H1 (cell line): ENCODE results near the gene MICU2. TPM values are rescaled to one million over a fixed set of nuclear protein-coding genes. Genes with fewer than 3 reads are reported as not detected.

ENCODE experiments used
- CTCF ChIA-PET: fragments of 300-600 bp; sonication (Branson Sonifier 250); formaldehyde crosslinking; loops from one replicate; lab custom pipeline; 2021; ENCODE audit not compliant: partially characterized antibody; lab: Charles Lee
- POLR2A ChIA-PET: fragments of 300-600 bp; sonication (Branson Sonifier 250); formaldehyde crosslinking; loops from one replicate; lab custom pipeline; 2021; ENCODE audit warnings: inconsistent platforms; ENCODE audit not compliant: partially characterized antibody; lab: Charles Lee
- DNase-seq, 2 experiments: peaks; one replicate each; pipeline versions ENCODE4 v3.0.0 to v3.0.0-alpha.2; 2010 to 2022; ENCODE audit warnings: low spot score in 2 of 2, low read depth in 1 of 2, mixed read lengths in 1 of 2
- FAIRE-seq: peaks from 2 replicates; lab custom pipeline; 2011; peaks lifted over from hg19 to GRCh38; lab: Jason Lieb, UNC
- H2AFZ ChIP-seq: 2 replicates; pipeline ENCODE4 v1.8.1; 2012; ENCODE audit warnings: low read length, inconsistent platforms
- H2AK5ac ChIP-seq: 2 replicates; pipeline ENCODE4 v1.6.1; 2013; ENCODE audit warnings: low read depth, low read length
- H2BK120ac ChIP-seq: replicated peaks from 2 replicates; pipeline ENCODE3; 2013; ENCODE audit warnings: low read depth, low read length, inconsistent platforms
- H2BK12ac ChIP-seq: 2 replicates; pipeline ENCODE4 v1.6.1; 2013; ENCODE audit warnings: low read depth, low read length
- H2BK15ac ChIP-seq: 2 replicates; pipeline ENCODE4 v1.6.1; 2013; ENCODE audit warnings: low read length
- H2BK20ac ChIP-seq: 2 replicates; pipeline ENCODE4 v1.6.1; 2013; ENCODE audit warnings: low read length
- H2BK5ac ChIP-seq: 2 replicates; pipeline ENCODE4 v1.6.1; 2013; ENCODE audit warnings: low read depth, low read length
- H3K14ac ChIP-seq: 2 replicates; pipeline ENCODE4 v1.6.1; 2013; ENCODE audit warnings: inconsistent platforms; ENCODE audit not compliant: insufficient read length
- H3K18ac ChIP-seq: 2 replicates; pipeline ENCODE4 v1.6.1; 2013; ENCODE audit warnings: low read length; ENCODE audit errors: extremely low read depth
- H3K23ac ChIP-seq: 2 replicates; pipeline ENCODE4 v1.6.1; 2013; ENCODE audit warnings: inconsistent platforms; ENCODE audit not compliant: insufficient read length
- H3K23me2 ChIP-seq: 2 replicates; pipeline ENCODE4 v1.6.1; 2013; ENCODE audit warnings: low read depth, low read length
- H3K27ac ChIP-seq: 2 replicates; pipeline ENCODE4 v1.6.1; 2011; ENCODE audit warnings: low read depth, low read length, inconsistent platforms
- H3K27me3 ChIP-seq, 4 experiments: replicated peaks in 1 of 4; 1 replicate in 1 of 4; 2 replicates in 3 of 4; pipeline versions ENCODE4 v1.6.1 to v1.8.1; 2011 to 2013; ENCODE audit warnings: low read length in 3 of 4, mild to moderate bottlenecking in 3 of 4, inconsistent platforms in 2 of 4, mixed read lengths in 2 of 4, moderate library complexity in 1 of 4; ENCODE audit not compliant: control insufficient read depth in 3 of 4, insufficient read depth in 3 of 4; ENCODE audit errors: extremely low read depth in 1 of 4
- H3K36me3 ChIP-seq, 4 experiments: 2 replicates each; pipeline versions ENCODE4 v1.6.1 to v1.8.1; 2011 to 2013; ENCODE audit warnings: mild to moderate bottlenecking in 4 of 4, low read length in 3 of 4, moderate library complexity in 2 of 4, control low read depth in 1 of 4, inconsistent platforms in 1 of 4; ENCODE audit not compliant: insufficient read depth in 4 of 4, control insufficient read depth in 2 of 4
- H3K4ac ChIP-seq: replicated peaks from 2 replicates; pipeline ENCODE3; 2013; ENCODE audit warnings: low read length, low read depth, mixed read lengths, inconsistent platforms; ENCODE audit not compliant: insufficient read length
- H3K4me1 ChIP-seq, 4 experiments: replicated peaks in 1 of 4; 1 replicate in 1 of 4; 2 replicates in 3 of 4; pipeline versions ENCODE4 v1.6.1 to v1.8.1; 2011 to 2013; ENCODE audit warnings: low read length in 3 of 4, inconsistent platforms in 2 of 4, mixed read lengths in 1 of 4; ENCODE audit not compliant: insufficient read depth in 4 of 4, control insufficient read depth in 3 of 4
- H3K4me2 ChIP-seq, 2 experiments: 2 replicates each; pipeline versions ENCODE4 v1.6.1 to v1.8.1; 2011 to 2013; ENCODE audit warnings: low read depth in 2 of 2, low read length in 2 of 2, control low read depth in 1 of 2, inconsistent platforms in 1 of 2, mild to moderate bottlenecking in 1 of 2; ENCODE audit not compliant: insufficient read depth in 1 of 2
- H3K4me3 ChIP-seq, 4 experiments: fragments of 200-600, 300-600 bp in 1 of 4; sonication (generic), shearing (Covaris generic), sonication (Bioruptor Twin) in 1 of 4; 2 replicates each; pipeline versions ENCODE4 v1.5.1 to v1.8.1; 2011 to 2016; ENCODE audit warnings: low read length in 4 of 4, low read depth in 3 of 4, control low read depth in 2 of 4, inconsistent platforms in 2 of 4, mild to moderate bottlenecking in 2 of 4, mixed read lengths in 1 of 4, moderate library complexity in 1 of 4; ENCODE audit not compliant: insufficient read depth in 2 of 4; ENCODE audit errors: extremely low read depth in 1 of 4
- H3K56ac ChIP-seq: replicated peaks from 2 replicates; pipeline ENCODE3; 2013; ENCODE audit warnings: low read depth, mild to moderate bottlenecking, mixed read lengths, low read length, inconsistent platforms; ENCODE audit not compliant: insufficient read length
- H3K79me1 ChIP-seq: 2 replicates; pipeline ENCODE4 v1.6.1; 2013; ENCODE audit warnings: low read depth, low read length, control low read depth
- H3K79me2 ChIP-seq, 2 experiments: 2 replicates each; pipeline versions ENCODE4 v1.6.1 to v1.8.1; 2012 to 2013; ENCODE audit warnings: low read length in 2 of 2, mild to moderate bottlenecking in 2 of 2, inconsistent platforms in 1 of 2; ENCODE audit not compliant: insufficient read depth in 2 of 2, control insufficient read depth in 1 of 2
- H3K9ac ChIP-seq, 4 experiments: replicated peaks in 1 of 4; 1 replicate in 1 of 4; 2 replicates in 3 of 4; pipeline versions ENCODE4 v1.6.1 to v1.8.1; 2011 to 2013; ENCODE audit warnings: low read depth in 3 of 4, low read length in 3 of 4, control low read depth in 2 of 4, mild to moderate bottlenecking in 2 of 4, moderate library complexity in 2 of 4, inconsistent platforms in 1 of 4; ENCODE audit errors: extremely low read depth in 1 of 4
- H3K9me3 ChIP-seq, 2 experiments: 2 replicates each; pipeline versions ENCODE4 v1.6.1 to v1.8.1; 2012 to 2013; ENCODE audit warnings: mild to moderate bottlenecking in 2 of 2, moderate library complexity in 2 of 2, control low read depth in 1 of 2, inconsistent platforms in 1 of 2, low read depth in 1 of 2, low read length in 1 of 2, mixed read lengths in 1 of 2; ENCODE audit not compliant: insufficient read depth in 2 of 2
- H4K20me1 ChIP-seq, 2 experiments: replicated peaks in 1 of 2; 2 replicates each; pipeline versions ENCODE3 to v1.8.1; 2011 to 2013; ENCODE audit warnings: inconsistent platforms in 2 of 2, low read length in 2 of 2, mild to moderate bottlenecking in 1 of 2; ENCODE audit not compliant: insufficient read depth in 2 of 2, control insufficient read depth in 1 of 2
- H4K5ac ChIP-seq: 2 replicates; pipeline ENCODE4 v1.6.1; 2013; ENCODE audit warnings: low read length, low read depth, mixed read lengths, inconsistent platforms; ENCODE audit not compliant: insufficient read length
- H4K8ac ChIP-seq: 2 replicates; pipeline ENCODE4 v1.8.0; 2013; ENCODE audit warnings: mild to moderate bottlenecking, moderate library complexity, low read length, inconsistent platforms; ENCODE audit not compliant: insufficient read depth; ENCODE audit errors: extremely low read depth
- H4K91ac ChIP-seq: replicated peaks from 2 replicates; pipeline ENCODE3; 2013; ENCODE audit warnings: low read length, mixed read lengths, inconsistent platforms; ENCODE audit not compliant: insufficient read length
- BRCA1 ChIP-seq: IDR thresholded peaks from 2 replicates; pipeline ENCODE4 v1.6.1; 2012; ENCODE audit warnings: low read depth, low read length, improper control_type of control experiment
- CHD1 ChIP-seq: IDR thresholded peaks from 2 replicates; pipeline ENCODE4 v1.6.1; 2012; ENCODE audit warnings: low read depth, low read length, improper control_type of control experiment
- EZH2 ChIP-seq: fragments of 200-600 bp; sonication (generic); IDR thresholded peaks from 2 replicates; pipeline ENCODE4 v1.7.1; 2012; ENCODE audit warnings: low read depth, mild to moderate bottlenecking, moderate library complexity, low read length, inconsistent platforms; ENCODE audit not compliant: severe bottlenecking
- NANOG ChIP-seq: IDR thresholded peaks from 2 replicates; pipeline ENCODE4 v1.6.1; 2011; ENCODE audit warnings: low read length, low read depth, mild to moderate bottlenecking, inconsistent platforms; ENCODE audit not compliant: insufficient read depth, poor library complexity, severe bottlenecking
- POLR2A ChIP-seq, 2 experiments: IDR thresholded peaks; 1 replicate in 1 of 2; 2 replicates in 1 of 2; pipeline ENCODE4 v1.6.1; 2011; ENCODE audit warnings: low read depth in 2 of 2, low read length in 2 of 2, mild to moderate bottlenecking in 2 of 2; ENCODE audit errors: control extremely low read depth in 1 of 2
- TBP ChIP-seq: IDR thresholded peaks from 2 replicates; pipeline ENCODE4 v1.6.1; 2011; ENCODE audit warnings: low read depth, low read length, improper control_type of control experiment
- TCF12 ChIP-seq: IDR thresholded peaks from 2 replicates; pipeline ENCODE4 v1.6.1; 2011; ENCODE audit warnings: low read depth, mild to moderate bottlenecking, low read length
- TEAD4 ChIP-seq: IDR thresholded peaks from 2 replicates; pipeline ENCODE4 v1.6.1; 2012; ENCODE audit warnings: low read depth, low read length, inconsistent platforms, mixed read lengths
- ZNF274 ChIP-seq: IDR thresholded peaks from 2 replicates; pipeline ENCODE4 v1.7.0; 2012; ENCODE audit warnings: low read length, borderline replicate concordance; ENCODE audit errors: extremely low read depth
- WGBS, 2 experiments: shearing (Covaris generic) in 1 of 2; methylation state at CpG; one replicate each; pipeline versions ENCODE4 v1.1.6 to v1.1.7; 2013 to 2015; ENCODE audit warnings: low lambda C conversion rate in 2 of 2, mixed read lengths in 2 of 2, inconsistent platforms in 1 of 2, low coverage in 1 of 2, missing lambda C conversion rate in 1 of 2; ENCODE audit not compliant: insufficient replicate concordance in 2 of 2, insufficient coverage in 1 of 2, insufficient read length in 1 of 2; ENCODE audit errors: extremely low coverage in 1 of 2, missing lambda C conversion rate in 1 of 2; 5-methylcytosine and 5-hydroxymethylcytosine counted together
- polyA plus RNA-seq, 7 experiments: library from polyadenylated mRNA; depleted of rRNA in 3 of 7; stranded (reverse) in 5 of 7; unstranded in 2 of 7; fragments of >200 nt in 5 of 7; fragments of 200-250 nt in 2 of 7; gene quantifications; 1 replicate in 5 of 7; 2 replicates in 1 of 7; 4 replicates in 1 of 7; pipeline versions ENCODE4 v1.2.1 to v1.2.3, GENCODE V29; 2011 to 2013; ENCODE audit warnings: missing spikeins in 2 of 7, mixed read lengths in 2 of 7
- total RNA-seq: library from RNA; stranded (reverse); fragmentation: NEBNext Ultra II Directional; extraction: Animal tissue kit (Norgen Biotek cat#: 25700); gene quantifications from 2 replicates; pipeline ENCODE4 v1.2.1, GENCODE V29; 2021

Gene MICU2
- total and polyA plus RNA-seq, 2 of the 8 experiments (the other 6 are each of a cell fraction or from before 2014, with no cell fraction given): 34.6 to 36.5 TPM

- Histone ChIP-seq H2BK20ac (no peak overlapping the region), H3K79me2 (no peaks in the 10 kb centered on the region), H4K91ac (no peak overlapping the region), H4K8ac (no peak overlapping the region), H3K9ac (no peak overlapping the region), H2BK15ac (no peak overlapping the region), H3K9me3 (no peaks in the 10 kb centered on the region), H2BK5ac (no peak overlapping the region), H4K20me1 (no peaks in the 10 kb centered on the region), H3K56ac (no peak overlapping the region), H3K27me3 (no peaks in the 10 kb centered on the region; a peak in 1 of 7 replicates), H3K23ac (no peak overlapping the region), H3K36me3 (no peaks in the 10 kb centered on the region), H3K4me2 (no peak overlapping the region), H2AK5ac (no peak overlapping the region), H2BK120ac (no peak overlapping the region), H3K4me1 (no peaks in the 10 kb centered on the region), H3K27ac (no peak overlapping the region), H2AFZ (no peak overlapping the region), H2BK12ac (no peak overlapping the region), H3K4ac (no peak overlapping the region), H3K4me3 (no peak overlapping the region), H3K79me1 (no peaks in the 10 kb centered on the region), H3K23me2 (no peaks in the 10 kb centered on the region), H3K18ac (no peak overlapping the region), H4K5ac (no peak overlapping the region), H3K14ac (no peak overlapping the region)
- ChIA-PET CTCF (no interaction called here), POLR2A (no interaction called here)
- DNase-seq: no peak
- TF ChIP-seq CHD1 (no peak), TEAD4 (no peak), BRCA1 (no peak), TBP (no peak), EZH2 (no peak), POLR2A (IDR thresholded peaks at IDR 0.05; ENCODE audit: control extremely low read depth in 1 of 2, low read depth in 2 of 2, low read length in 2 of 2) (no peak), ZNF274 (no peak), TCF12 (no peak), NANOG (no peak)
- WGBS, 2 experiments: 93% methylated on average over 19 of the region's 21 CpGs; no CpG with 5 or more reads in 1 of the 2 experiments
- no peak for FAIRE-seq
These were observed 7.4 kb upstream of the MICU2 start for GRCh38 chr13:21611385-21611784.
